ENCODE results near the gene MYO7B.

MYO7B gene

DNA sequence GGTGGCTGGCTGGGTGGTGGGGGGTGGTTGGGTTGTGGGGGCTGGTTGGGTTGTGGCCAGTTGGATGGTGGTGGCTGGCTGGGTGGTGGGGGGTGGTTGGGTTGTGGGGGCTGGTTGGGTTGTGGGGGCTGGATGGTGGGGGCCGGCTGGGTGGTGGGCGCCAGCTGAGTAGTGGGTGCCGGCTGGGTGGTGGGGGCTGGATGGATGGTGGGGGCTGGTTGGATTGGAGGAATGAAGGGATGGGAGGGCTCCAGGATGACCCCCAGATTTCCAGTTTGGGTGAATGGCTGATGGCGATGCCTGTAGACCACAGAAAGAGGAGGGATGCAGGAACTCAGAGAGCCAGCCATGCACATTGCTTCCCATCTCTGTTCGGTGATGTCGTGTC is 83.7 kb downstream of the MYO7B start:
- DNase-seq (ENCODE audit: low read depth): no peak
- H3K4me3 ChIP-seq (ENCODE audit: low read depth, low read length): no peak overlapping the region
- TF ChIP-seq, protein P1, sequence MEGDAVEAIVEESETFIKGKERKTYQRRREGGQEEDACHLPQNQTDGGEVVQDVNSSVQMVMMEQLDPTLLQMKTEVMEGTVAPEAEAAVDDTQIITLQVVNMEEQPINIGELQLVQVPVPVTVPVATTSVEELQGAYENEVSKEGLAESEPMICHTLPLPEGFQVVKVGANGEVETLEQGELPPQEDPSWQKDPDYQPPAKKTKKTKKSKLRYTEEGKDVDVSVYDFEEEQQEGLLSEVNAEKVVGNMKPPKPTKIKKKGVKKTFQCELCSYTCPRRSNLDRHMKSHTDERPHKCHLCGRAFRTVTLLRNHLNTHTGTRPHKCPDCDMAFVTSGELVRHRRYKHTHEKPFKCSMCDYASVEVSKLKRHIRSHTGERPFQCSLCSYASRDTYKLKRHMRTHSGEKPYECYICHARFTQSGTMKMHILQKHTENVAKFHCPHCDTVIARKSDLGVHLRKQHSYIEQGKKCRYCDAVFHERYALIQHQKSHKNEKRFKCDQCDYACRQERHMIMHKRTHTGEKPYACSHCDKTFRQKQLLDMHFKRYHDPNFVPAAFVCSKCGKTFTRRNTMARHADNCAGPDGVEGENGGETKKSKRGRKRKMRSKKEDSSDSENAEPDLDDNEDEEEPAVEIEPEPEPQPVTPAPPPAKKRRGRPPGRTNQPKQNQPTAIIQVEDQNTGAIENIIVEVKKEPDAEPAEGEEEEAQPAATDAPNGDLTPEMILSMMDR (IDR thresholded peaks at IDR 0.05; ENCODE audit: control insufficient read depth, extremely low read depth, insufficient read depth): no peak

DNA sequence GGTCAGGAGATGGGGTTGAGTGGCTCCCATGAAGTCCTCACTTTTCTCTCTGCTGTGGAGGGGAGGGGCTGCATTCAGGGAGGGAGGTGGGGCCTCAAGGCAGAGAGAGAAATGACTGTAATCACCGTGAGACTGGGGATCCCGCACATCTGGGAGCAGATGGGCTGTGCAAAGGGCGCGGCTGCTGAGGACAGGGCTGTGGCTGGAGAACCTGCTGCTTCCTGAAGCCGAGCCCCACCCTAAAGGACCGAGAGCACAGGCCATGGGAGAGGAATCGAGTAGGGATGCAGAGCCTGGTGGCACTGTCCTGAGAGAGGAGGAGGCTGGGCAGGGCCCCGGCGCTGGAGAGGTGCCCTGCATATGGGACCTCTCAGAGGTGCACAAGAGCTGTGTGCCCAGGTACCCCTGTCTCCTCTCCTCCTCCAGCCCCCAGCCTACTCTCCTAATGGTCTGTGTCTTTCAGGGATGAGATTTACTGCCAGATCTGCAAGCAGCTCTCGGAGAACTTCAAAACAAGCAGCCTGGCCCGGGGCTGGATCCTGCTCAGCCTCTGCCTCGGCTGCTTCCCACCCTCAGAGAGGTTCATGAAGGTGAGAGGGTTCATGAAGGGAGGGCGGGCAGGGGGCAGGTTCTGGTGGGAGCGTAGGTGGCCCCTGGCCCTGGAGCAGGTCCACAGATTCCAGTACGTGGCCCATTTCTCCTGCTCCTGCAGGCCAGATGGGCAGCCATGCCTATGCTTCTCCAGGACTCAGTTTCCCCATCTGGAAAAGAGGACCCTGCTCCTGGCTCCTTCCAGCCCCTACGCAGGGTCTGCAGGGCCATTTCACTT is 84.6 kb downstream of the MYO7B start:
- TF ChIP-seq, protein P1 (IDR thresholded peaks at IDR 0.05; ENCODE audit: control insufficient read depth, extremely low read depth, insufficient read depth): no peak
- H3K4me3 ChIP-seq (ENCODE audit: low read depth, low read length): no peak overlapping the region
- no peak for DNase-seq (ENCODE audit: low read depth)

DNA sequence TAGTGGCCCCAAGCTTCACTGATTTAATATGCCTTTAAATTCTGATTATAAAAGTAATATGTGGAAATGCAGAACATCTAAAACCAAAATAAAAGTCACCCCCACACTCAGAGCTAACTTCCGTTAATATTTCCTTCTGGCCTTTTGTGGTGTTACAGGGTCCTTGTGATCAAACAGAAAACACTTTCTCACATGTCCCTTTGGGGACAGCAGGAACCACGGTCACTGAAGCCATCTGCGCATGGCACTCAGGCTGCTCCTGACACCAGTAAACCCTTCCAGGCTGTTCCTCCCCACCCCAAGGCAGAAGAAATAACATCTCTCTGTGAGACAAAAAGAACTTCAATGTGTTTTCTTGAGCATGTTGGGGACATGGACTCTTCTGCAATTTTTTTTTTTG is 85.4 kb downstream of the MYO7B start:
- no peak for DNase-seq (ENCODE audit: low read depth)
- TF ChIP-seq, protein P1 (IDR thresholded peaks at IDR 0.05; ENCODE audit: control insufficient read depth, extremely low read depth, insufficient read depth): no peak
- no peak overlapping the region for H3K4me3 ChIP-seq (ENCODE audit: low read depth, low read length)

DNA sequence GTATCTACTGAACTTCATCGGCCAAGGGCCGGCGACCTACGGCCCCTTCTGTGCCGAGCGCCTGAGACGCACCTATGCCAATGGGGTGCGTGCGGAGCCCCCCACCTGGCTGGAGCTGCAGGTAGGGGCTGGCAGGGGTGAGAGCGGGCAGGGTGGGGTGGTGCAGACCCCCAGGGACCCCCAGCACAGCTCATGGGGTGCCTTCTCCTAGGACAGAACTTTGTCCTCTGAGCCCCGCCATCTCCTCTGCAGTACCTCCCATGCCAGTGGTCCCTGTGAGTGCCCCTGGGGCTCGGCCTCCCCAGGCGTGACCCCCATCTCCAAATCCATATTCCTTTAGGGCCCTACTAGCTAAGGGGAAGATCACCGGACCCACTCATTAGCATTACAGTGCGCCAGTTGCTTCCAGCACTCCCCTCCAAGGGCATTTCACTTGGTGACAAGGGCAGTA is 86.5 kb downstream of the MYO7B start:
- H3K4me3 ChIP-seq (ENCODE audit: low read depth, low read length): no peak overlapping the region
- no peak for DNase-seq (ENCODE audit: low read depth)
- TF ChIP-seq, protein P1 (IDR thresholded peaks at IDR 0.05; ENCODE audit: control insufficient read depth, extremely low read depth, insufficient read depth): no peak

DNA sequence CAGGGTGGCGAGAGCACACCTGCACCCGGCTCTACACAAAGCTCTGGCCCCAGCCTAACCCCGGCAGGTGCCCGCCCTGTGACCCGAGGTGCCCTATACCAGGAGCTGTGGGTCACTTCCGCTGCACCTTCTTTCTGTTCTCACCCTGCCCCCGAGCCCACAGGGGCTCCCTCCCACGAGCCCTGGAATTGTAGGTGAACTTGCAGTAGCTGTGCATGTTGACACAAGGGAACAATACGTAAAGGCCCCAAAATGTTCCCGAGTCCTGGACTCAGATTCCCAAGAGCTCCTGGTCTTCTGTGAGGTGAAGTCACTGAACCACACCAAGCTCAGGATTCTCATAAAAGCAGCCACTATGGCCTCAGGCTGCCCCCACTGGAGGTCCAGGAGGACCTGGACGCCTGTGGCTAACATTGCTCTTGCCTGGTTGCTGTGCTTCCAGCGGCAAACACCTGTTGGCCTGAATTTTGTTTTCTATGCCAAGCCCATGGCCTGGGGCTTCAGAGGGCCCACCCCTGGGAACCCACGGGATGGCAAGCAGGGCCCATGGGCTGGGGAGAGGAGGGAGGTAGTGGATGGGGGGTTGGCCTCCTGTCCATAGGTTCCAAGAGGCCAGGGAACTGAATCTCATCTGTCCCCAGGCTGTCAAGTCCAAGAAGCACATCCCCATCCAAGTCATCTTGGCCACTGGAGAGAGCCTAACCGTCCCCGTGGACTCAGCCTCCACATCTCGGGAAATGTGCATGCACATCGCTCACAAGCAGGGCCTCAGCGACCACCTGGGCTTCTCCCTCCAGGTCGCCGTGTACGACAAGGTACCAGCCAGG is 87.3 kb downstream of the MYO7B start:
- DNase-seq (ENCODE audit: low read depth): no peak
- TF ChIP-seq, protein P1 (IDR thresholded peaks at IDR 0.05; ENCODE audit: control insufficient read depth, extremely low read depth, insufficient read depth): no peak
- H3K4me3 ChIP-seq (ENCODE audit: low read depth, low read length): no peak overlapping the region

DNA sequence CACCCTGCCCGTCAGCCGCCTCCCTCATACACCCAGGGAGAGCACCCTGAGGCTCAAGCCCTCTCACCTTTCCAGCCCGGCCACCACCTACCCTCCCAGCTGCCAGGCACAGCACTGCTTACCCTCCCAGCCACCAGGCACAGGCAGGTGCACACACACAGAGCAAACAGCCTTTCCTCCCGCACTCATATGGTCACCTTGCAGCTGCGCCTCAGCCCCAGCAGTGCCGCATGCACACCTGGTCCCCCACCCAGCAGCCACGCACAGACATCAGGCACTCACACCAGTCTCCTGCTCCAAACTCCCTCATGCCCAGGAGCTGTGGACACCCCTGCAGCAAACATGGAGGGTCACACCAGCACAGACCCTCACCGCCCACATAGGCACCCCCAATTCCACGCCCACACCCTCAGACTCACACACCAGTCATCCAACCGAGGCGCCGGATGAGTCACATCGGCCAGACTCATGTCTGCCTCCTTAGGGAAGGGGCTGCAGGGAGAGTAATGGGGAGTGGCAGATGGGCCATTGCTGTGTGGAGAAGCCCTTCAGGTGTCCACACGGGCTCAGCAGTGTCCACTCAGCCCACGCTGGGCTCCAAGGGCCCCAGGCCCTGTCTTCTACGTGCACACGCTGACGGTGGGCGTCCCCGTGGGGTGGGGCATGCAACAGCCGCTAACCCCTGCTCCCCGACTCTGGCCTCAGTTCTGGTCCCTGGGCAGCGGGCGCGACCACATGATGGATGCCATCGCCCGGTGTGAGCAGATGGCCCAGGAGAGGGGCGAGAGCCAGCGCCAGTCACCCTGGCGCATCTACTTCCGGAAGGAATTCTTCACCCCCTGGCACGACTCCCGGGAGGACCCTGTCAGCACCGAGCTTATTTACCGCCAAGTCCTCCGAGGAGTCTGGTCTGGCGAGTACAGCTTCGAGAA is 88.2 kb downstream of the MYO7B start:
- H3K4me3 ChIP-seq (ENCODE audit: low read depth, low read length): no peak overlapping the region
- TF ChIP-seq, protein P1 (IDR thresholded peaks at IDR 0.05; ENCODE audit: control insufficient read depth, extremely low read depth, insufficient read depth): no peak
- DNase-seq (ENCODE audit: low read depth): no peak

Data from LNCaP clone FGC (cell line).